ENCODE measurements around the gene PTPN2.

DNA sequence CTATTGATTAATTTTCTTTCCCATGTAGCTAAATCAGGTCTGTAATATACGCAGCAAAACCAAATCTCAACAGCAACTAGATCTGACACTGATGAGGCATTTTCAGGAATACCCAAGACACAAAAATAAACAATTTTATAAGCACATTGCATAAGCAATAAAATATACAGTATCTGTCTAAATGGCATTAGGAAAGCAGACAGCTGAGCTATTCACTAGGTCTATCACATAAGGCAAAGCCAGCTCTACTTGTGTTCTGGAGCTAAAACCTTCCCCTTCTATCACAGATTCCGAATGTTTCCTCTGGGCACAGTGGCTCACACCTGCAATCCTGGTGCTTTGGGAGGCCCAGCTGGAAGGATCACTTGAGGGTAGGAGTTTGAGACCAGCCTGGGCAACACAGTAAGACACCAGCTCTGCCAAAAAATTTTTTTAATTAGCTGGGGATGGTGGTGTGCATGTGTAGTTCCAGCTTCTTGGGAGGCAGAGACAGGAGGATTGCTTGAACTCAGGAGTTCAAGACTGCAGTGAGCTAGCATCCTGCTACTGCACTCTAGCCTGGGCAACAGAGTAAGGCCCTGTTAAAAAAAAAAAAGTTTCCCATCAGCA, 21.1 kb downstream of the PTPN2 start:
- TF ChIP-seq, protein P1, sequence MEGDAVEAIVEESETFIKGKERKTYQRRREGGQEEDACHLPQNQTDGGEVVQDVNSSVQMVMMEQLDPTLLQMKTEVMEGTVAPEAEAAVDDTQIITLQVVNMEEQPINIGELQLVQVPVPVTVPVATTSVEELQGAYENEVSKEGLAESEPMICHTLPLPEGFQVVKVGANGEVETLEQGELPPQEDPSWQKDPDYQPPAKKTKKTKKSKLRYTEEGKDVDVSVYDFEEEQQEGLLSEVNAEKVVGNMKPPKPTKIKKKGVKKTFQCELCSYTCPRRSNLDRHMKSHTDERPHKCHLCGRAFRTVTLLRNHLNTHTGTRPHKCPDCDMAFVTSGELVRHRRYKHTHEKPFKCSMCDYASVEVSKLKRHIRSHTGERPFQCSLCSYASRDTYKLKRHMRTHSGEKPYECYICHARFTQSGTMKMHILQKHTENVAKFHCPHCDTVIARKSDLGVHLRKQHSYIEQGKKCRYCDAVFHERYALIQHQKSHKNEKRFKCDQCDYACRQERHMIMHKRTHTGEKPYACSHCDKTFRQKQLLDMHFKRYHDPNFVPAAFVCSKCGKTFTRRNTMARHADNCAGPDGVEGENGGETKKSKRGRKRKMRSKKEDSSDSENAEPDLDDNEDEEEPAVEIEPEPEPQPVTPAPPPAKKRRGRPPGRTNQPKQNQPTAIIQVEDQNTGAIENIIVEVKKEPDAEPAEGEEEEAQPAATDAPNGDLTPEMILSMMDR (conservative IDR thresholded peaks at IDR 0.05; ENCODE audit: low read depth in 2 of 2) = no peak
- no peak for TF ChIP-seq CREB1 (CRISPR knock-in tag; IDR thresholded peaks at IDR 0.05; ENCODE audit: low read depth)

Measured in GM23338 (cell line).